ENCODE data around the gene LDLR.

LDLR gene

GRCh38 chr19:11041966-11042627 lies 47.2 kb upstream of the LDLR start (continued):
- TF ChIP-seq PATZ1 (CRISPR knock-in tag; IDR thresholded peaks at IDR 0.05; ENCODE audit: borderline replicate concordance) (no peak), TOX (CRISPR knock-in tag; IDR thresholded peaks at IDR 0.05; ENCODE audit: borderline replicate concordance) (no peak), OSR1 (CRISPR knock-in tag; IDR thresholded peaks at IDR 0.05) (no peak), ZNF565 (CRISPR knock-in tag; conservative IDR thresholded peaks at IDR 0.05; ENCODE audit: low read depth) (no peak), POU6F1 (CRISPR knock-in tag; IDR thresholded peaks at IDR 0.05; ENCODE audit: borderline replicate concordance, low read depth) (no peak)

DNA sequence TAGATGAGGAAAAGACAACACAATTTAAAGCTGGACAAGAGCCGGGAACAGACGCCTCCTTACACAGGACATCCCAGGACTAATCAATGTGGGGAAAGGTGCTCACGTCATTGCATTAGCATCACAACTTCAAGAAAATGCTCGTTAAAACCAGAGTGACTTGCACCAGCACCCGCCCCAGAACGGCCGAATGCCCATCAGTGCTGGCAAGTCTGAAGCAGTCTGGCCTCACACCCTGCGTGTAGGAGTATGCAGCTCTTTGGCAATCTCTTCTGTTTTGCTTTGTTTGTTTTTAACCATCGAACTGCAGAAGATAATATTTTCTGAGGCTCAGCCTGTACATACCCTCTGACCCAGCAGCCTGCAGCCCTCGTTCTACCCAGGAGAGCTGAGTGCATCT lies 44.8 kb upstream of the LDLR start:
- no peak for ATAC-seq
- TF ChIP-seq CSDC2 (CRISPR knock-in tag; IDR thresholded peaks at IDR 0.05) (no peak), ESRRG (CRISPR knock-in tag; IDR thresholded peaks at IDR 0.05) (no peak), ZFP3 (CRISPR knock-in tag; IDR thresholded peaks at IDR 0.05) (no peak), ZNF70 (CRISPR knock-in tag; IDR thresholded peaks at IDR 0.05) (no peak), OSR1 (CRISPR knock-in tag; IDR thresholded peaks at IDR 0.05) (no peak), ARNTL (CRISPR knock-in tag; IDR thresholded peaks at IDR 0.05; ENCODE audit: borderline replicate concordance, low read depth) (no peak), RARB (CRISPR knock-in tag; IDR thresholded peaks at IDR 0.05) (no peak), ZFP30 (CRISPR knock-in tag; IDR thresholded peaks at IDR 0.05) (no peak), CREB5 (CRISPR knock-in tag; IDR thresholded peaks at IDR 0.05; ENCODE audit: low read depth) (no peak), ZC3H10 (CRISPR knock-in tag; IDR thresholded peaks at IDR 0.05) (no peak), PPARA (CRISPR knock-in tag; IDR thresholded peaks at IDR 0.05; ENCODE audit: borderline replicate concordance) (no peak)

DNA sequence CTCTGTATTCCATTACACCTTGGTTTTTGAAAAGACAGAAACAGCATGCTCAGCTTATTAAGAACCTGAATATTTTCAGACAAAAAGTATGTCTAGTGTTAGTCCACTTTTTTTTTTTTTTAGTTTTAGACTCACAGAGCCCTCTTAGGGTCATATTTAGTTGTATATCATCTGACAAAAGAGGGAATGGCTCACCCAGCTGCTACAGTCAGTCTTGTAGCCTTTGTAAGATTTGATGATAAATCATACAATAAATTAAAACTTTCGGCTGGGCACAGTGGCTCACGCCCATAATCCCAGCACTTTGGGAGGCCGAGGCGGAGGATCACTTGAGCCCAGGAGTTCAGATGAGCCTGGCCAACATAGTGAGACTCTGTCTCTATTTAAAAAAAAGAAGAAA lies 43.7 kb upstream of the LDLR start:
- ATAC-seq = no peak
- TF ChIP-seq TCF4 (CRISPR knock-in tag; IDR thresholded peaks at IDR 0.05; ENCODE audit: borderline replicate concordance) = no peak
- TF ChIP-seq OSR1 (CRISPR knock-in tag; IDR thresholded peaks at IDR 0.05) = no peak
- no peak for TF ChIP-seq BACH2 (CRISPR knock-in tag; IDR thresholded peaks at IDR 0.05; ENCODE audit: borderline replicate concordance)
- TF ChIP-seq TOX (CRISPR knock-in tag; IDR thresholded peaks at IDR 0.05; ENCODE audit: borderline replicate concordance) = no peak
- TF ChIP-seq ZFP30 (CRISPR knock-in tag; IDR thresholded peaks at IDR 0.05) = no peak
- no peak for TF ChIP-seq ARNTL (CRISPR knock-in tag; IDR thresholded peaks at IDR 0.05; ENCODE audit: borderline replicate concordance, low read depth)
- no peak for TF ChIP-seq ESRRG (CRISPR knock-in tag; IDR thresholded peaks at IDR 0.05)
- TF ChIP-seq ZNF8 (CRISPR knock-in tag; IDR thresholded peaks at IDR 0.05) = no peak
- TF ChIP-seq, protein P1, sequence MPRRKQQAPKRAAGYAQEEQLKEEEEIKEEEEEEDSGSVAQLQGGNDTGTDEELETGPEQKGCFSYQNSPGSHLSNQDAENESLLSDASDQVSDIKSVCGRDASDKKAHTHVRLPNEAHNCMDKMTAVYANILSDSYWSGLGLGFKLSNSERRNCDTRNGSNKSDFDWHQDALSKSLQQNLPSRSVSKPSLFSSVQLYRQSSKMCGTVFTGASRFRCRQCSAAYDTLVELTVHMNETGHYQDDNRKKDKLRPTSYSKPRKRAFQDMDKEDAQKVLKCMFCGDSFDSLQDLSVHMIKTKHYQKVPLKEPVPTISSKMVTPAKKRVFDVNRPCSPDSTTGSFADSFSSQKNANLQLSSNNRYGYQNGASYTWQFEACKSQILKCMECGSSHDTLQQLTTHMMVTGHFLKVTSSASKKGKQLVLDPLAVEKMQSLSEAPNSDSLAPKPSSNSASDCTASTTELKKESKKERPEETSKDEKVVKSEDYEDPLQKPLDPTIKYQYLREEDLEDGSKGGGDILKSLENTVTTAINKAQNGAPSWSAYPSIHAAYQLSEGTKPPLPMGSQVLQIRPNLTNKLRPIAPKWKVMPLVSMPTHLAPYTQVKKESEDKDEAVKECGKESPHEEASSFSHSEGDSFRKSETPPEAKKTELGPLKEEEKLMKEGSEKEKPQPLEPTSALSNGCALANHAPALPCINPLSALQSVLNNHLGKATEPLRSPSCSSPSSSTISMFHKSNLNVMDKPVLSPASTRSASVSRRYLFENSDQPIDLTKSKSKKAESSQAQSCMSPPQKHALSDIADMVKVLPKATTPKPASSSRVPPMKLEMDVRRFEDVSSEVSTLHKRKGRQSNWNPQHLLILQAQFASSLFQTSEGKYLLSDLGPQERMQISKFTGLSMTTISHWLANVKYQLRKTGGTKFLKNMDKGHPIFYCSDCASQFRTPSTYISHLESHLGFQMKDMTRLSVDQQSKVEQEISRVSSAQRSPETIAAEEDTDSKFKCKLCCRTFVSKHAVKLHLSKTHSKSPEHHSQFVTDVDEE (CRISPR knock-in tag; IDR thresholded peaks at IDR 0.05) = no peak
- no peak for TF ChIP-seq CSDC2 (CRISPR knock-in tag; IDR thresholded peaks at IDR 0.05)
- no peak for TF ChIP-seq PPARA (CRISPR knock-in tag; IDR thresholded peaks at IDR 0.05; ENCODE audit: borderline replicate concordance)
- no peak for TF ChIP-seq CREB5 (CRISPR knock-in tag; IDR thresholded peaks at IDR 0.05; ENCODE audit: low read depth)
- TF ChIP-seq POU6F1 (CRISPR knock-in tag; IDR thresholded peaks at IDR 0.05; ENCODE audit: borderline replicate concordance, low read depth) = no peak
- no peak for TF ChIP-seq ZNF565 (CRISPR knock-in tag; conservative IDR thresholded peaks at IDR 0.05; ENCODE audit: low read depth)
- TF ChIP-seq ISL1 (CRISPR knock-in tag; IDR thresholded peaks at IDR 0.05) = no peak
- no peak for TF ChIP-seq RARB (CRISPR knock-in tag; IDR thresholded peaks at IDR 0.05)
- TF ChIP-seq, protein P2, sequence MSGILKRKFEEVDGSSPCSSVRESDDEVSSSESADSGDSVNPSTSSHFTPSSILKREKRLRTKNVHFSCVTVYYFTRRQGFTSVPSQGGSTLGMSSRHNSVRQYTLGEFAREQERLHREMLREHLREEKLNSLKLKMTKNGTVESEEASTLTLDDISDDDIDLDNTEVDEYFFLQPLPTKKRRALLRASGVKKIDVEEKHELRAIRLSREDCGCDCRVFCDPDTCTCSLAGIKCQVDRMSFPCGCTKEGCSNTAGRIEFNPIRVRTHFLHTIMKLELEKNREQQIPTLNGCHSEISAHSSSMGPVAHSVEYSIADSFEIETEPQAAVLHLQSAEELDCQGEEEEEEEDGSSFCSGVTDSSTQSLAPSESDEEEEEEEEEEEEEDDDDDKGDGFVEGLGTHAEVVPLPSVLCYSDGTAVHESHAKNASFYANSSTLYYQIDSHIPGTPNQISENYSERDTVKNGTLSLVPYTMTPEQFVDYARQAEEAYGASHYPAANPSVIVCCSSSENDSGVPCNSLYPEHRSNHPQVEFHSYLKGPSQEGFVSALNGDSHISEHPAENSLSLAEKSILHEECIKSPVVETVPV (CRISPR knock-in tag; IDR thresholded peaks at IDR 0.05) = no peak
- TF ChIP-seq GLIS3 (CRISPR knock-in tag; IDR thresholded peaks at IDR 0.05) = no peak

All from SK-N-SH treated with all-trans-retinoic acid at 6 μM for 48 hours (cell line).